AG04449 (cell line): ENCODE results near the gene DVL1.
"Not testable (repeated sequence)": the region's sequence is repeated elsewhere in the genome, so short reads cannot be mapped to it uniquely, and the experiment has no call there.

Experiments used
- CTCF ChIA-PET: fragments of 350-600 bp; formaldehyde crosslinking; extraction: SDS; loops from one replicate; lab custom pipeline; 2021; ENCODE audit warnings: antibody characterized with exemption; lab: Yijun Ruan, JAX
- POLR2A ChIA-PET: fragments of 400-600, 350-600 bp; formaldehyde crosslinking; extraction: SDS; loops from one replicate; lab custom pipeline; 2020; ENCODE audit warnings: antibody characterized with exemption, inconsistent platforms; lab: Yijun Ruan, JAX
- DNase-seq: peaks from one replicate; pipeline ENCODE4 v3.0.0-alpha.2; 2010; ENCODE audit warnings: low read depth, low spot score
- H3K4me3 ChIP-seq: 2 replicates; pipeline ENCODE4 v1.5.1; 2011; ENCODE audit warnings: low read depth, mild to moderate bottlenecking, control low read depth, low read length
- CTCF ChIP-seq: IDR thresholded peaks from one replicate; pipeline ENCODE4 v1.5.1; 2011; ENCODE audit warnings: mild to moderate bottlenecking, moderate library complexity, low read length, control low read depth, inconsistent platforms; ENCODE audit not compliant: insufficient read depth; ENCODE audit errors: missing control alignments

Gene DVL1

GRCh38 chr1:1320666-1321448, 28.4 kb downstream of the DVL1 start:
- no peak for DNase-seq
- POLR2A ChIA-PET = interaction anchor here (0.8 kb wide), 1 partner anchor 10 kb away, joined by 3 read pairs; no protein-coding TSS in a partner anchor
- CTCF ChIA-PET = no interaction called here
- H3K4me3 ChIP-seq = no peak overlapping the region
- no peak for TF ChIP-seq CTCF

- no peak for DNase-seq
- TF ChIP-seq CTCF = no peak
- no peak overlapping the region for H3K4me3 ChIP-seq
- CTCF ChIA-PET = no interaction called here
- POLR2A ChIA-PET = no interaction called here
Observed at GRCh38 chr1:1319646-1319941, 29.6 kb downstream of the DVL1 start.

- no peak overlapping the region for H3K4me3 ChIP-seq
- ChIA-PET POLR2A (interaction anchor here (0.6 to 1.0 kb wide), 2 partner anchors 10 to 15 kb away, joined by 3 to 4 read pairs; no protein-coding TSS in a partner anchor), CTCF (interaction anchor here (1.3 kb wide), 1 partner anchor 9 kb away, joined by 3 read pairs; no protein-coding TSS in a partner anchor)
- no peak for DNase-seq
- TF ChIP-seq CTCF = no peak
Observed at GRCh38 chr1:1318777-1319645, 30.2 kb downstream of the DVL1 start.

GRCh38 chr1:1318131-1318652, 31.0 kb downstream of the DVL1 start:
- H3K4me3 ChIP-seq = no peak overlapping the region
- ChIA-PET POLR2A (interaction anchor here (0.6 to 1.0 kb wide), 3 partner anchors 9 to 53 kb away, joined by 3 to 4 read pairs (median 3); no protein-coding TSS in a partner anchor), CTCF (interaction anchor here (1.3 kb wide), 1 partner anchor 9 kb away, joined by 3 read pairs; no protein-coding TSS in a partner anchor)
- DNase-seq = peak; percentile 57
- no peak for TF ChIP-seq CTCF

GRCh38 chr1:1317420-1317819, 31.8 kb downstream of the DVL1 start:
- POLR2A ChIA-PET = no interaction called here
- no peak overlapping the region for H3K4me3 ChIP-seq
- no peak for DNase-seq

GRCh38 chr1:1316199-1316598, 33.0 kb downstream of the DVL1 start:
- DNase-seq, CTCF ChIA-PET, H3K4me3 ChIP-seq, POLR2A ChIA-PET: not testable (repeated sequence)

More at GRCh38 chr1:1317420-1317819, 31.8 kb downstream of the DVL1 start:
- no peak for TF ChIP-seq CTCF
- CTCF ChIA-PET = no interaction called here
